B cell (primary cell): ENCODE results near the gene SETD6. TPM values are rescaled to one million over a fixed set of nuclear protein-coding genes. Genes with fewer than 3 reads are reported as not detected.

Experiments
- ATAC-seq: fragments of 200-7000 bp; cut with Tn5 transposase; one replicate; pipeline ENCODE4 v1.10.0; 2021; ENCODE audit warnings: low read depth, mild to moderate bottlenecking, moderate number of reproducible peaks, moderate library complexity
- CTCF ChIA-PET: fragments of 350-600 bp; sonication (Branson Sonifier 250); formaldehyde crosslinking; loops from one replicate; lab custom pipeline; 2021; ENCODE audit warnings: antibody characterized with exemption, inconsistent platforms; lab: Charles Lee
- POLR2A ChIA-PET: fragments of 350-600 bp; sonication (Branson Sonifier 250); formaldehyde crosslinking; loops from one replicate; lab custom pipeline; 2021; ENCODE audit warnings: antibody characterized with exemption; lab: Charles Lee
- DNase-seq: peaks from one replicate; pipeline ENCODE4 v3.0.0; 2013
- H2AFZ ChIP-seq: 2 replicates; pipeline ENCODE4 v1.6.1; 2012; ENCODE audit warnings: mild to moderate bottlenecking, low read depth, low read length; ENCODE audit not compliant: insufficient read depth, poor library complexity, severe bottlenecking
- H3K27ac ChIP-seq, 2 donors: 1 replicate in 1 of 2; 2 replicates in 1 of 2; pipeline ENCODE4 v1.5.1; 2012 to 2013; ENCODE audit warnings: low read length in 2 of 2, mild to moderate bottlenecking in 2 of 2, moderate library complexity in 1 of 2
- H3K27me3 ChIP-seq, 4 experiments: fragments of 200-600 bp in 1 of 4; sonication (generic) in 1 of 4; replicated peaks in 1 of 4; 1 replicate in 2 of 4; 2 replicates in 2 of 4; pipeline versions ENCODE4 v1.6.1 to v1.7.0; 2013 to 2016; ENCODE audit warnings: low read length in 3 of 4, mild to moderate bottlenecking in 2 of 4, mixed read lengths in 1 of 4, moderate library complexity in 1 of 4; ENCODE audit not compliant: insufficient read depth in 4 of 4, control insufficient read depth in 3 of 4; ENCODE audit errors: control extremely low read depth in 1 of 4
- H3K36me3 ChIP-seq, 2 experiments: replicated peaks in 1 of 2; 1 replicate in 1 of 2; 2 replicates in 1 of 2; pipeline versions ENCODE4 v1.6.1 to v1.7.1; 2013; ENCODE audit warnings: low read length in 1 of 2; ENCODE audit not compliant: insufficient read depth in 2 of 2, control insufficient read depth in 1 of 2; ENCODE audit errors: control extremely low read depth in 1 of 2, extremely low read depth in 1 of 2
- H3K4me1 ChIP-seq, 2 donors: fragments of 200-600 bp in 1 of 2; sonication (generic) in 1 of 2; 1 replicate in 1 of 2; 2 replicates in 1 of 2; pipeline versions ENCODE4 v1.5.1 to v1.6.1; 2013 to 2017; ENCODE audit warnings: low read length in 2 of 2; ENCODE audit not compliant: control insufficient read depth in 2 of 2, insufficient read depth in 2 of 2
- H3K4me2 ChIP-seq: replicated peaks from 2 replicates; pipeline ENCODE3; 2012; ENCODE audit warnings: mild to moderate bottlenecking, low read depth, low read length; ENCODE audit not compliant: poor library complexity, severe bottlenecking
- H3K4me3 ChIP-seq, 5 experiments: fragments of 200-600 bp in 1 of 5; sonication (generic) in 1 of 5; 1 replicate in 3 of 5; 2 replicates in 2 of 5; pipeline versions ENCODE4 v1.5.1 to v1.7.0; 2011 to 2016; ENCODE audit warnings: low read length in 4 of 5, mild to moderate bottlenecking in 4 of 5, low read depth in 2 of 5, control low read depth in 1 of 5, moderate library complexity in 1 of 5; ENCODE audit not compliant: insufficient read depth in 1 of 5; ENCODE audit errors: control extremely low read depth in 1 of 5, extremely low read depth in 1 of 5
- H3K79me2 ChIP-seq: fragments of 200-600 bp; sonication (generic); one replicate; pipeline ENCODE4 v1.6.0; 2016; ENCODE audit warnings: low read length; ENCODE audit not compliant: control insufficient read depth, insufficient read depth
- H3K9ac ChIP-seq: fragments of 200-600 bp; sonication (generic); 2 replicates; pipeline ENCODE4 v1.6.1; 2017; ENCODE audit warnings: mild to moderate bottlenecking, low read length, moderate library complexity
- H3K9me3 ChIP-seq, 3 donors: one replicate each; pipeline versions ENCODE4 v1.6.1 to v1.7.1; 2013; ENCODE audit warnings: low read length in 2 of 3; ENCODE audit not compliant: control insufficient read depth in 2 of 3, insufficient read depth in 1 of 3; ENCODE audit errors: control extremely low read depth in 1 of 3
- H4K20me1 ChIP-seq: 2 replicates; pipeline ENCODE4 v1.6.0; 2012; ENCODE audit warnings: mild to moderate bottlenecking, low read length; ENCODE audit not compliant: insufficient read depth, control insufficient read depth, poor library complexity, severe bottlenecking
- H3K27ac Mint-ChIP-seq: one replicate; pipeline ENCODE4 v1.8.0; 2021; ENCODE audit warnings: mixed read lengths
- H3K27me3 Mint-ChIP-seq: one replicate; pipeline ENCODE4 v1.8.0; 2021; ENCODE audit warnings: mixed read lengths
- H3K4me1 Mint-ChIP-seq: one replicate; pipeline ENCODE4 v1.8.0; 2021; ENCODE audit warnings: mixed read lengths
- H3K4me3 Mint-ChIP-seq: one replicate; pipeline ENCODE4 v1.8.0; 2021; ENCODE audit warnings: mixed read lengths
- H3K9me3 Mint-ChIP-seq: one replicate; pipeline ENCODE4 v1.8.0; 2022; ENCODE audit warnings: mixed read lengths; ENCODE audit not compliant: insufficient read depth
- EZH2 ChIP-seq: IDR thresholded peaks from 2 replicates; pipeline ENCODE4 v1.6.1; 2012; ENCODE audit warnings: borderline replicate concordance, low read depth, mild to moderate bottlenecking, moderate library complexity, low read length; ENCODE audit not compliant: insufficient read depth, poor library complexity, severe bottlenecking
- WGBS: methylation state at CpG from one replicate; pipeline ENCODE4 v1.1.5; 2013; ENCODE audit warnings: missing lambda C conversion rate; ENCODE audit not compliant: insufficient coverage; 5-methylcytosine and 5-hydroxymethylcytosine counted together
- intact Hi-C: fragments of 100-400 bp; cut with micrococcal nuclease; formaldehyde crosslinking; loops from one replicate; pipeline ENCODE4 v1.10.0; 2022
- polyA plus RNA-seq: library from polyadenylated mRNA; depleted of rRNA; stranded (reverse); fragments of >200 nt; gene quantifications from 2 replicates; pipeline ENCODE4 v1.2.3, GENCODE V29; 2012
- total RNA-seq, 2 donors: library from RNA; stranded (reverse); fragments of 120-200 nt in 1 of 2; gene quantifications; 1 replicate in 1 of 2; 2 replicates in 1 of 2; pipeline versions ENCODE4 v1.2.3 to v1.2.4, GENCODE V29; 2013 to 2022
- TF ChIP-seq, protein P1 (sequence below): fragments of 200-600 bp; IDR thresholded peaks from one replicate; pipeline ENCODE4 v1.8.0; 2022; ENCODE audit warnings: antibody characterized with exemption, mild to moderate bottlenecking

SETD6 gene
- total and polyA plus RNA-seq, 2 donors (not counting 1 experiment from before 2014, with no cell fraction given): 24.2 to 37.4 TPM

DNA sequence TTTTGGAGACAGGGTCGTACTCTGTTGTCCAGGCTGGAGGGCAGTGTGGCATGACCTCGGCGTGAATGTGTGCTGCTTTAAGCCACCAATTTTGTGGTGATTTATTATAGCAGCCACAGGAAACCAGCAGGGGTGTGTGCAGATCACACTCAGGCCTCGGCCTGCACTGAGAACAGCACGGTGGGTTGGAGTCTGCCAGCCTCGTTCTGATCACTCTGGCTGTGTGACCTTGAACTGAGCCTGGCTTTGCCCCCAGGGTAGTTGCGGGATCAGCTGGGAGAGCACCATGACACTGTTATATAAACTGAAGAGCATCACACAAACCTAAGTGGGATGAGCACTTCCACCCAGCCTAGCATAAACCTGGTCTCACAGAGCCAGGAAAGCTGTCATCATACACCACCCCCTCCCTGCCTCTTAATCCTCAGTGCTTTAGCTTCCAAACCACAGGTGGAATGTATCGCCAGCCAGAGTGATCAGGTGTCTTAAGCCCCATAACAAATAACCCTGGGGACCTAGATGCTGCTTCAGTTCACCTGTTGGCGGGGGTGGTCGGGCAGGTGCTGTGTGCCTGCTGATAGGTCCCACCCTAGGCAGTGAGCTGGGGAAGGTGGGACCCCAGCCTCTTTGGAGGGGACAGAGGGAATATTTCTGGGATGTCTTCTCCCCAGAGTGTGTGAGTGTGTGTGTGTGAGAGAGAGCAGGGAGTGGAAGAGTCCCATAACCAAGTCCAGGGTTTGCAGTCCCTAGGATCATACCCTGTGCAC lies 43.9 kb upstream of the SETD6 start:
- Mint-ChIP-seq H3K4me1 (peaks cover 6% of the 10 kb centered on the region), H3K9me3 (no peaks in the 10 kb centered on the region), H3K27ac (no peak overlapping the region), H3K4me3 (no peak overlapping the region), H3K27me3 (peaks cover 46% of the 10 kb centered on the region)
- H3K4me3 ChIP-seq: no peak overlapping the region
- DNase-seq (no peak), ATAC-seq (no peak)
- no peak overlapping the region for H3K4me2 ChIP-seq
- WGBS: 40% methylated on average over 10 of the region's 10 CpGs
- intact Hi-C loops: no loop called here
- no peaks in the 10 kb centered on the region for H3K79me2 ChIP-seq
- H3K9me3 ChIP-seq: no peaks in the 10 kb centered on the region
- H2AFZ ChIP-seq: no peak overlapping the region
- peaks cover 0 to 4% of the 10 kb centered on the region in 2 donors for H3K4me1 ChIP-seq
- TF ChIP-seq EZH2: no peak
- TF ChIP-seq, protein P1, sequence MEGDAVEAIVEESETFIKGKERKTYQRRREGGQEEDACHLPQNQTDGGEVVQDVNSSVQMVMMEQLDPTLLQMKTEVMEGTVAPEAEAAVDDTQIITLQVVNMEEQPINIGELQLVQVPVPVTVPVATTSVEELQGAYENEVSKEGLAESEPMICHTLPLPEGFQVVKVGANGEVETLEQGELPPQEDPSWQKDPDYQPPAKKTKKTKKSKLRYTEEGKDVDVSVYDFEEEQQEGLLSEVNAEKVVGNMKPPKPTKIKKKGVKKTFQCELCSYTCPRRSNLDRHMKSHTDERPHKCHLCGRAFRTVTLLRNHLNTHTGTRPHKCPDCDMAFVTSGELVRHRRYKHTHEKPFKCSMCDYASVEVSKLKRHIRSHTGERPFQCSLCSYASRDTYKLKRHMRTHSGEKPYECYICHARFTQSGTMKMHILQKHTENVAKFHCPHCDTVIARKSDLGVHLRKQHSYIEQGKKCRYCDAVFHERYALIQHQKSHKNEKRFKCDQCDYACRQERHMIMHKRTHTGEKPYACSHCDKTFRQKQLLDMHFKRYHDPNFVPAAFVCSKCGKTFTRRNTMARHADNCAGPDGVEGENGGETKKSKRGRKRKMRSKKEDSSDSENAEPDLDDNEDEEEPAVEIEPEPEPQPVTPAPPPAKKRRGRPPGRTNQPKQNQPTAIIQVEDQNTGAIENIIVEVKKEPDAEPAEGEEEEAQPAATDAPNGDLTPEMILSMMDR: no peak
- POLR2A ChIA-PET: interaction anchor here (0.7 kb wide), 1 partner anchor 34 kb away, joined by 10 read pairs; no protein-coding TSS in a partner anchor
- no peak overlapping the region for H3K9ac ChIP-seq
- H3K27me3 ChIP-seq: peaks cover 0 to 16% (median 2%) of the 10 kb centered on the region in 4 experiments
- H3K36me3 ChIP-seq: no peaks in the 10 kb centered on the region
- H3K27ac ChIP-seq: no peak overlapping the region
- H4K20me1 ChIP-seq: no peaks in the 10 kb centered on the region
- CTCF ChIA-PET: interaction anchor here (1.6 kb wide), 1 partner anchor 16 kb away, joined by 4 read pairs; no protein-coding TSS in a partner anchor

DNA sequence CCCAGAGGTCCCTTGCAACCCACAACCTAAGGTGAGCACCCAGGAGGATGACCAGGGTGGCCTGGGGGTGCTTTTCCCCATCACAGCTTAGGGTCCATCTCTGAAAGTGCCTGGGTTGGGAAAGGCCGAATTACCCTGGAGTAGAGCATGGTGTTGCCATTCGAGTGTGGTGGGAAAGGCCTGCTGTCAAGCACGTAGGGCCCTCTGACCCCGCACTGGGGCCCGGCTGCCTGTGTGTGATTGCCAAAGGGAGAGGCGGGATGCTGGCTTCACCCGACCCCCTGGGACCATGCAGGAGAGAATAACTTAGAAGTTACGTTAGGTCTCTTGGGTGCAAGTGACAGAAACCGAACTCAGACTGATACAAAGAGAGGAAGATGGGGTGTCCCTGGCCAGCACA lies 43.1 kb upstream of the SETD6 start:
- intact Hi-C loops: no loop called here
- Histone ChIP-seq H3K36me3 (no peaks in the 10 kb centered on the region), H3K27ac (no peak overlapping the region), H3K4me1 (peaks cover 0 to 4% of the 10 kb centered on the region in 2 donors), H3K27me3 (peaks cover 0 to 10% (median 1%) of the 10 kb centered on the region in 4 experiments), H4K20me1 (no peaks in the 10 kb centered on the region), H2AFZ (no peak overlapping the region), H3K4me3 (no peak overlapping the region), H3K4me2 (no peak overlapping the region), H3K9ac (no peak overlapping the region), H3K79me2 (no peaks in the 10 kb centered on the region), H3K9me3 (no peaks in the 10 kb centered on the region)
- 91% methylated on average over 9 of the region's 9 CpGs for WGBS
- Mint-ChIP-seq H3K4me1 (peaks cover 6% of the 10 kb centered on the region), H3K4me3 (no peak overlapping the region), H3K27ac (no peak overlapping the region), H3K27me3 (peaks cover 40% of the 10 kb centered on the region), H3K9me3 (no peaks in the 10 kb centered on the region)
- DNase-seq (no peak), ATAC-seq (no peak)
- ChIA-PET POLR2A (no interaction called here), CTCF (no interaction called here)
- no peak for TF ChIP-seq EZH2
- TF ChIP-seq, protein P1: no peak
